GM23248 (cell line): ENCODE data around the gene PLA2G4D.

ENCODE experiments used
- EZH2 ChIP-seq: fragments of 200-600 bp; sonication (generic); IDR thresholded peaks from 2 replicates; pipeline ENCODE4 v1.6.1; 2018; ENCODE audit warnings: antibody characterized with exemption, mild to moderate bottlenecking; ENCODE audit not compliant: insufficient read depth, poor library complexity, severe bottlenecking
- EZH2phosphoT487 ChIP-seq: fragments of 200-600 bp; sonication (generic); IDR thresholded peaks from 2 replicates; pipeline ENCODE4 v1.6.1; 2018; ENCODE audit warnings: antibody characterized with exemption, moderate library complexity, mild to moderate bottlenecking, low read depth; ENCODE audit not compliant: insufficient read depth

- TF ChIP-seq EZH2, result no peak
- TF ChIP-seq EZH2phosphoT487, result no peak
These were observed 36.3 kb downstream of the PLA2G4D start for GRCh38 chr15:42057799-42058646.
